Tracheal epithelial cell (primary cell): ENCODE data around the gene WNT11. TPM values are rescaled to one million over a fixed set of nuclear protein-coding genes. Genes with fewer than 3 reads are reported as not detected.

ENCODE experiments used
- total RNA-seq: library from RNA; depleted of rRNA; stranded (reverse); fragments of >200 nt; gene quantifications from 2 replicates; pipeline ENCODE4 v1.2.1, GENCODE V29; 2014

WNT11 gene
- total RNA-seq = under 0.01 TPM in 1 of 2 replicates, not detected in the other

DNA sequence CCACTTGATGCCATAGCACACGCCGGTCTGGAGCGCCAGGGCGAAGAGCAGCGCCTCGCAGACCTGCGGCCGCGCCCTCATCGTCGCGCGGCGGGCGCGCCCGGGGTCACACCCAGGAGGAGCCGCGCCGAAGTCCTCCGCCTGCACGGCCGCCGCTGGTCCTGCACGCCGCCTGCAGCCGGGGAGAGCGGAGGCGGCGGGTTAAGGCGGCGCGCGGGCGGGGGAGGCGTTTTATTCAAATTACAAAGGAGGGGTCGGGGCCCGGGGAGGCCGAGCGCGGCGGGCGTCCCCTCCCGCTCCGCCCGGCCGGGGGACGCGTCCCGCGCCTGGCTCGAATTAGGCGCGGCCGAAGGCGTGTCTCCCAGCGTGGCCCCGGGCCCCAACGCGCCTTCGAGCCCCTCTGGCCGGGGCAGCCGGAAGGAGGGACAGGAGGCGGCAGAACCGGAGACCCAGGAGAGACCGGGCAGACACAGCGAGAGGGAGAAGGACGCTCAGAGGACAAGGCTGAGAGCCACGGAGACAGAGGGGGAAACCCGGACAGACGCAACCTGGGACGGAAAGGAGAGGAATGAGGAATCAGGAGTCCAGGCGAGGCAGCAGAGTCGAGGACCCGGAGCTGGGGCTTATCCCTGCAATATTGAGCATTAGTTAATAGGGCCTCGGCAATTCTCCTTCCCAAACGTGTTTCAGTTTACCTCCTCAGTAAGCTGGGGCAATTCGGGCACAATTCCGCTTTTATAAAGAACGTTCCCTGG lies at the start of gene WNT11:
Gene WNT11, minus strand, starts transcription at position 176 of the 755 bp plus-strand sequence. Its CDS starts 95 bp downstream, at position 81.

Other genes with a start within 250 kb of the WNT11 start
- gene THAP12, start 174.6 kb upstream of the WNT11 start, total RNA-seq = 41.7 and 46.0 TPM in 2 replicates
- 0.43 and 1.9 TPM in 2 replicates for gene GVQW3, start 174.8 kb upstream of the WNT11 start, total RNA-seq
- gene EMSY, start 238.5 kb upstream of the WNT11 start, total RNA-seq = 4.1 and 6.4 TPM in 2 replicates